ENCODE measurements around the gene XPO1. TPM values are rescaled to one million over a fixed set of nuclear protein-coding genes. Genes with fewer than 3 reads are reported as not detected.
"Not testable (repeated sequence)": the region's sequence is repeated elsewhere in the genome, so short reads cannot be mapped to it uniquely, and the experiment has no call there.

XPO1 gene
- total and polyA plus RNA-seq, 8 donors = 139 to 349 (median 282) TPM

DNA sequence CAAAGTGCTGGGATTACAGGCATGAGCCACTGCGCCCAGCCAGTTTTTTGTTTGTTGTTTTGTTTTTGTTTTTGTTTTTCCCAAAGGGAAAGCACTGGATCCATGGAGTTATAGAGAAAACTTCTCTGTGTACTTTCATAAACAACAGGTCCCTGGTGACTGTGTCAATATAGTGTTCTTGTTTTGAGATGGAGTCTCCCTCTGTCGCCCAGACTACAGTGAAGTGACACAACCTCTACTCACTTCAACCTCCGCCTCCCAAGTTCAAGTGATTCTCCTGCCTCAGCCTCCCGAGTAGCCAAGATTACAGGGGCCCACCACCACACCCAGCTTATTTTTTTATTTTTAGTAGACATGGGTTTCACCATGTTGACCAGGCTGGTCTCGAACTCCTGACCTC, 83.8 kb downstream of the XPO1 start:
- Histone ChIP-seq H3K4me3 (no peak overlapping the region), H3K27ac (no peak overlapping the region), H3K4me1 (peaks cover 14 to 43% of the 10 kb centered on the region in 2 donors), H3K9me3 (no peaks in the 10 kb centered on the region), H3K27me3 (no peaks in the 10 kb centered on the region), H3K36me3 (no peaks in the 10 kb centered on the region)
- DNase-seq (no peak), ATAC-seq (no peak)
- TF ChIP-seq CTCF (IDR thresholded peaks at IDR 0.05) = no peak
- intact Hi-C loops (cut with DNase I) = no loop called here

DNA sequence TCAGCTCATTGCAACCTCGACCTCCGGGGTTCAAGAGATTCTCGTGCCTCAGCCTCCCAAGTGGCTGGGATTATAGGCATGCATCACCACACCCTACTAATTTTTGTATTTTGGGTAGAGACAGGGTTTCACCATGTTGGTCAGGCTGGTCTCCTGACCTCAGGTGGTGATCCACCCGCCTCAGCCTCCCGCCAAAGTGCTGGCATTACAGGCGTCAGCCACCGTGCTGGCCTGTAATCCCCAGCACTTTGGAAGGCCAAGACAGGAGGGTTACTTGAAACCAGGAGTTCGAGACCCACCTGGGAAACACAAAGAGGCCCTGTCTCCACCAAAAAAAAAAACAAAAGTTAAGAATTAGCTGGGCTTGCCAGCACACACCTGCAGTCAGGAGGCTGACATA, 85.8 kb downstream of the XPO1 start:
- TF ChIP-seq CTCF (IDR thresholded peaks at IDR 0.05) = no peak

DNA sequence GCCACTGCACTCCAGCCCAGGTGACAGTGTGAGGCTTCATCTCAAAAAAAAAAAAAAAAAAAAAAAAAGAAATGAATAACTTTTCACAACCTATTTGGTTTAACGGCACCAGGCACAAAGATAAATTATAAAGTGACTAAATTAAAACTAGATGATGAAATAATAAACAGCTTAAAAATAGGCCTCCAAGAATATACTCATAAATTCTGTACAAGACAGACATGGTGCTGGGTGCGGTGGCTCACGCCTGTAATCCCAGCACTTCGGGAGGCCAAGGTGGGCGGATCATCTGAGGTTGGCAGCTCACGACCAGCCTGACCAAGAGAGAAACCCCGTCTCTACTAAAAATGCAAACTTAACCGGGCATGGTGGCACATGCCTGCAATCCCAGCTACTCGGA, 87.0 kb downstream of the XPO1 start:
- no peak for TF ChIP-seq CTCF (IDR thresholded peaks at IDR 0.05)
- Histone ChIP-seq H3K27ac (no peak overlapping the region), H3K4me1 (peaks cover 5 to 11% of the 10 kb centered on the region in 2 donors), H3K9me3 (no peaks in the 10 kb centered on the region), H3K4me3 (no peak overlapping the region), H3K27me3 (no peaks in the 10 kb centered on the region), H3K36me3 (no peaks in the 10 kb centered on the region)
- ATAC-seq (no peak), DNase-seq (no peak)
- intact Hi-C loops (cut with DNase I) = no loop called here

More for the DNA sequence above, 85.8 kb downstream of the XPO1 start:
- H3K9me3 ChIP-seq = no peaks in the 10 kb centered on the region
- H3K27me3 ChIP-seq = no peaks in the 10 kb centered on the region
- DNase-seq (no peak), ATAC-seq (no peak)
- H3K4me1 ChIP-seq = peaks cover 8 to 23% of the 10 kb centered on the region in 2 donors
- intact Hi-C loops (cut with DNase I) = no loop called here
- no peak overlapping the region for H3K27ac ChIP-seq
- H3K36me3 ChIP-seq = no peaks in the 10 kb centered on the region
- H3K4me3 ChIP-seq = no peak overlapping the region

DNA sequence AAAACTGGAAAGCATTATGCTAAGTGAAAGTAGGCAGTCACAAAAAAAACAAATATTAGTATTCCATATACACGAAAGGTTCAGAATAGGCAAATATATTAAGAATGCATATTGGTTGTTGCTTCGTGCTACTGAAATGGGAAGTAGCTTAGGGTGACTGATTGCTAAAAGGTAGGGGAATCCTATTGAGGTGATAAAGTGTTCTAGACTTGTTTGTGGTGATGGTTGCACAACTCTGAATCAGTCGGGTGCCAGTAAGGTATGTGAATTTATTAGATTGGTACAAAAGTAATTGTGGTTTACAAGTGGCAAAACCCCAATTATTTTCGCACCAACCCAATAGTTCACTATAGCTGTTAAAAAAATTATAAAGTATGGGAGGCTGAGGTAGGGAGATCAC, 88.0 kb downstream of the XPO1 start:
- Histone ChIP-seq H3K27ac (no peak overlapping the region), H3K9me3 (no peaks in the 10 kb centered on the region), H3K4me3 (no peak overlapping the region), H3K36me3 (no peaks in the 10 kb centered on the region), H3K27me3 (no peaks in the 10 kb centered on the region), H3K4me1 (peaks cover 3 to 10% of the 10 kb centered on the region in 2 donors)
- TF ChIP-seq CTCF (IDR thresholded peaks at IDR 0.05) = no peak
- peak; percentile 68 for ATAC-seq
- intact Hi-C loops (cut with DNase I) = no loop called here
- DNase-seq = no peak

DNA sequence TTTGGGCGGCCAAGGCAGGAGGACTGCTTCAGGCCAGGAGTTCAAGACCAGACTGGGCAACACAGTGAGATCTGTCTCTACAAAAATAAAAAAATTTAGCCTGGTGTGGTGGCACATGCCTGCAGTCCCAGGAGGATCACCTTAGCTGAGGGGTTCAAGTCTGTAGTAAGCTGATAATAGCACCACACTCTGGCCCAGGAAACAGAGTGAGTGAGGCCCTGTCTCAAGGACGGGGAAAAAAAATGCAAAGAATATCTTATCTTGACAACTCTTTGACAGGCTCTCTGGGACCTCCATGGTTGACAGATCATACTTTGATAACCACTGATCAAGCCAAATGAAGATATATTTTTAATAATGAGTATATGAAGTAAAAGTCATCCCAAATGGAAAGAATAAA, 89.9 kb downstream of the XPO1 start:
- TF ChIP-seq CTCF (IDR thresholded peaks at IDR 0.05) = no peak
- intact Hi-C loops (cut with DNase I) = no loop called here
- Histone ChIP-seq H3K4me3 (no peak overlapping the region), H3K9me3 (no peaks in the 10 kb centered on the region), H3K27ac (no peak overlapping the region), H3K4me1 (peaks cover 0 to 21% of the 10 kb centered on the region in 2 donors), H3K27me3 (no peaks in the 10 kb centered on the region), H3K36me3 (no peaks in the 10 kb centered on the region)
- DNase-seq (no peak), ATAC-seq (no peak)

DNA sequence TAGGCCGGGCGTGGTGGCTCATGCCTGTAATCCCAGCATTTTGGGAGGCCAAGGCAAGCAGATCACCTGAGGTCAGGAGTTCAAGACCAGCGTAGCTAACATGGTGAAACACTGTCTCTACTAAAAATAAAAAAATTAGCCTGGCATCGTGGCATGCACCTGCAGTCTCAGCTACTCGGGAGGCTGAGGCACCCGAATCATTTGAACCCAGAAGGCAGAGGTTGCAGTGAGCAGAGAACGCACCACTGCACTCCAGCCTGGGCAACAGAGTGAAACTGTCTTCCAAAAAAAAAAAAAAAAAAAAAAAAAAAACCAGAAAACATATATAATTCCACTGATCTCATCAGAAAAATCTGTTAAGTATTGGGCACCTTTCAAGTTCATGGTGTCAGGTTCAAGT, 91.2 kb downstream of the XPO1 start:
- ATAC-seq; H3K27me3 ChIP-seq; H3K36me3 ChIP-seq; H3K27ac ChIP-seq; H3K9me3 ChIP-seq; DNase-seq; H3K4me3 ChIP-seq; intact Hi-C loops (cut with DNase I): not testable (repeated sequence)
- peaks cover 0 to 21% of the 10 kb centered on the region in 2 donors for H3K4me1 ChIP-seq
